Measurements from ENCODE around the gene QPCTL. TPM values are rescaled to one million over a fixed set of nuclear protein-coding genes. Genes with fewer than 3 reads are reported as not detected.
"Not testable (repeated sequence)": the region's sequence is repeated elsewhere in the genome, so short reads cannot be mapped to it uniquely, and the experiment has no call there.

The QPCTL gene
- total RNA-seq, 1 donor from 2014 or later = 21.1 TPM

DNA sequence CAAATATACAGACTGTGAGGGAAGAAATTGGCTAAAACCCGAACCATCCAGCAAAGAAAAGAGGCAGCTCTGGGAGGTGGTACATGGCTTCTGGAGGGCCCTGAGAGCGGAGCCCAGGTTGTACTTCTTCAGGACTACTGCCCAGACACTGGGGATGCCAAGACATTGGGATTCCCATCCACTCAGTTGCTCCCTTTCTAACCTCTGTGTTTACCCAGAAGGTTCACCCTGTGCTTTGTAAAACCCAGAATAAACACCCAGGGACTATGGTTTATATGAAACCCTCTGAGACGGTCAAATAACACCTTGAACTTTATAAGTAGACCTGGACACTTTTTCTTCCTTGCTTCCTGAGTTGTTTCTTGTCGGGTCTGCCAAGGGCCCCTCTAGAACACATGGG lies 50.5 kb downstream of the QPCTL start:
- no peaks in the 10 kb centered on the region for H3K36me3 Mint-ChIP-seq (ENCODE audit: low read depth)
- POLR2A ChIA-PET = no interaction called here
- ATAC-seq (ENCODE audit: low read depth) (no peak), DNase-seq (no peak)
- CTCF ChIA-PET = no interaction called here
- H3K4me3 Mint-ChIP-seq = no peak overlapping the region
- peaks cover 24% of the 10 kb centered on the region for H3K27me3 Mint-ChIP-seq
- no peak overlapping the region for H3K27ac Mint-ChIP-seq
- H3K4me1 Mint-ChIP-seq = no peaks in the 10 kb centered on the region
- TF ChIP-seq, protein P1, sequence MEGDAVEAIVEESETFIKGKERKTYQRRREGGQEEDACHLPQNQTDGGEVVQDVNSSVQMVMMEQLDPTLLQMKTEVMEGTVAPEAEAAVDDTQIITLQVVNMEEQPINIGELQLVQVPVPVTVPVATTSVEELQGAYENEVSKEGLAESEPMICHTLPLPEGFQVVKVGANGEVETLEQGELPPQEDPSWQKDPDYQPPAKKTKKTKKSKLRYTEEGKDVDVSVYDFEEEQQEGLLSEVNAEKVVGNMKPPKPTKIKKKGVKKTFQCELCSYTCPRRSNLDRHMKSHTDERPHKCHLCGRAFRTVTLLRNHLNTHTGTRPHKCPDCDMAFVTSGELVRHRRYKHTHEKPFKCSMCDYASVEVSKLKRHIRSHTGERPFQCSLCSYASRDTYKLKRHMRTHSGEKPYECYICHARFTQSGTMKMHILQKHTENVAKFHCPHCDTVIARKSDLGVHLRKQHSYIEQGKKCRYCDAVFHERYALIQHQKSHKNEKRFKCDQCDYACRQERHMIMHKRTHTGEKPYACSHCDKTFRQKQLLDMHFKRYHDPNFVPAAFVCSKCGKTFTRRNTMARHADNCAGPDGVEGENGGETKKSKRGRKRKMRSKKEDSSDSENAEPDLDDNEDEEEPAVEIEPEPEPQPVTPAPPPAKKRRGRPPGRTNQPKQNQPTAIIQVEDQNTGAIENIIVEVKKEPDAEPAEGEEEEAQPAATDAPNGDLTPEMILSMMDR (IDR thresholded peaks at IDR 0.05) = no peak
- no peaks in the 10 kb centered on the region for H3K9me3 Mint-ChIP-seq
- intact Hi-C loops (cut with micrococcal nuclease) = no loop called here

DNA sequence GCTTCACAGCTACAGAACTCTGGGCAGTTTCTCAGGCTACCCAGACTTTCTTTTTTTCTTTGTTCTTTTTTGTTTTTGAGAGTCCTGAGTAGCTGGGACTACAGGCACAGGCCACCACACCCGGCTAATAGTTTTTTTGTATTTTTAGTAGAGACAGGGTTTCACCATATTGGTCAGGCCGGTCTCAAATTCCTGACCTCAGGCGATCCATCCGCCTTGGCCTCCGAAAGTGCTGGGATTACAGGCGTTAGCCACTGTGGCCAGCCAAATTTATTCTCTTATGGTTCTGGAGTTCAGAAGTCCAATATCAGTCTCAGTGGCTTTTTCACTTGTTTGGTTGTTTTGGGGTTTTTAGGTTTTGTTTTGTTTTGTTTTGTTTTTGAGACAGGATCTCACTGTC lies 53.1 kb downstream of the QPCTL start:
- ATAC-seq (ENCODE audit: low read depth) (no peak), DNase-seq (no peak)
- POLR2A ChIA-PET = no interaction called here
- CTCF ChIA-PET = no interaction called here
- TF ChIP-seq, protein P1 (IDR thresholded peaks at IDR 0.05) = no peak
- H3K27ac Mint-ChIP-seq = no peak overlapping the region
- peaks cover 21% of the 10 kb centered on the region for H3K27me3 Mint-ChIP-seq
- H3K4me1 Mint-ChIP-seq = no peaks in the 10 kb centered on the region
- intact Hi-C loops (cut with micrococcal nuclease) = no loop called here
- H3K4me3 Mint-ChIP-seq = no peak overlapping the region
- no peaks in the 10 kb centered on the region for H3K9me3 Mint-ChIP-seq
- no peaks in the 10 kb centered on the region for H3K36me3 Mint-ChIP-seq (ENCODE audit: low read depth)

DNA sequence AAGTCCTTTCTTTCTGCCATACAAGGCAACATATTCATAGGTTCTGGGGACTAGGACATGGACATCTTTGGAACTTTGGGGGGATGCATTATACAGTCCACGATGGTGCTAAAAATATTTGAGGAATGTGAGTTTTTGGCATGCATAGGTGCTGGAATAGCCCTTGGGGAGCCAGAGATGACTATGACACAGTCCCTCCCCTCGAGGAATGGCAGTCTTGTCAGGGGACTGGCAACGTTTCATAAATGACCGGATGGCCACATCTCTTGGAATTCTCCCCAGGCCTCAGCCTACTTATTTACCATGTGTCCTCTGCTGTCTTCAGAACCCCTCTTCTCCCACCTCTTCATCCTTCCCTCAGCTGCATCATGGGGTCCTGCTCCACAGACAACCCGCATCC lies 54.4 kb downstream of the QPCTL start:
- intact Hi-C loops (cut with micrococcal nuclease) = no loop called here
- Mint-ChIP-seq H3K4me3 (no peak overlapping the region), H3K4me1 (no peaks in the 10 kb centered on the region), H3K27ac (no peak overlapping the region), H3K36me3 (ENCODE audit: low read depth) (no peaks in the 10 kb centered on the region), H3K27me3 (peaks cover 21% of the 10 kb centered on the region), H3K9me3 (no peaks in the 10 kb centered on the region)
- POLR2A ChIA-PET = no interaction called here
- ATAC-seq (ENCODE audit: low read depth) (no peak), DNase-seq (no peak)
- TF ChIP-seq, protein P1 (IDR thresholded peaks at IDR 0.05) = no peak
- CTCF ChIA-PET = no interaction called here

DNA sequence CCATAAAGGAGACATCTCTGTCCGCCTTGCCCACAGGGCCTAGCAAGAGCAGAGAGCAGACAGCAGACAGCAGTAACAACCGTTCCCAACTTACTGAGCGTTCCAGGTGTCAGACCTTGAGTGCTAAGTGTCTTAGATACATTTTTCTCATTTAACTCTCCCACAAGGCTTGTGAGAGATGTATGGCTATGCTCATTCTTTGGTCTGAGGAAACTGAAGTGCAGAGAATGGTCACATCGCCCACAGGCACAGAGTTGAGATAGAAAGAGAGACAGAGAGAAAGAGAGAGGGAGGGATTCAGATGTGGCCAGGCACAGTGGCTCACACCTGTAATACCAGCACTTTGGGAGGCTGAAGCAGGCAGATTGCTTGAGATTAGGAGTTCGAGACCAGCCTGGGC lies 55.0 kb downstream of the QPCTL start:
- Mint-ChIP-seq H3K4me3 (no peak overlapping the region), H3K4me1 (no peaks in the 10 kb centered on the region), H3K27me3 (peaks cover 18% of the 10 kb centered on the region), H3K27ac (no peak overlapping the region), H3K9me3 (no peaks in the 10 kb centered on the region), H3K36me3 (ENCODE audit: low read depth) (no peaks in the 10 kb centered on the region)
- TF ChIP-seq, protein P1 (IDR thresholded peaks at IDR 0.05) = no peak
- no peak for ATAC-seq (ENCODE audit: low read depth)
- DNase-seq = no peak
- ChIA-PET CTCF (no interaction called here), POLR2A (no interaction called here)
- intact Hi-C loops (cut with micrococcal nuclease) = no loop called here

DNA sequence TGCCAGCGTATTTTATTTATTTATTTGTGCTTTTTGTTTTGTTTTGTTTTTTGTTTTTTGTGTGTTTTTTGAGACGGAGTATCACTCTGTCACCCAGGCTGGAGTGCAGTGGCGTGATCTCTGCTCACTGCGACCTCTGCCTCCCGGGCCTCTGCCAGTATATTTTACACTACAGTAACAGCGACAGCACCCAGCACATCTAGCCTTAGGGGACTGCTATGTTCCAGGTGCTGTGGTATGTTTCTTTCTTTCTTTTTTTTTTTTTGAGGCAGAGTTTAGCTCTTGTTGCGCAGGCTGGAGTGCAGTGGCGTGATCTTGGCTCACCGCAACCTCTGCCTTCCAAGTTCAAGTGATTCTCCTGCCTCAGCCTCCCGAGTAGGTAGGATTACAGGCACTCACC lies 59.0 kb downstream of the QPCTL start:
- H3K4me1 Mint-ChIP-seq; H3K27ac Mint-ChIP-seq; intact Hi-C loops (cut with micrococcal nuclease); ATAC-seq (ENCODE audit: low read depth); H3K4me3 Mint-ChIP-seq; H3K36me3 Mint-ChIP-seq (ENCODE audit: low read depth); H3K9me3 Mint-ChIP-seq; DNase-seq; CTCF ChIA-PET; POLR2A ChIA-PET; H3K27me3 Mint-ChIP-seq: not testable (repeated sequence)

DNA sequence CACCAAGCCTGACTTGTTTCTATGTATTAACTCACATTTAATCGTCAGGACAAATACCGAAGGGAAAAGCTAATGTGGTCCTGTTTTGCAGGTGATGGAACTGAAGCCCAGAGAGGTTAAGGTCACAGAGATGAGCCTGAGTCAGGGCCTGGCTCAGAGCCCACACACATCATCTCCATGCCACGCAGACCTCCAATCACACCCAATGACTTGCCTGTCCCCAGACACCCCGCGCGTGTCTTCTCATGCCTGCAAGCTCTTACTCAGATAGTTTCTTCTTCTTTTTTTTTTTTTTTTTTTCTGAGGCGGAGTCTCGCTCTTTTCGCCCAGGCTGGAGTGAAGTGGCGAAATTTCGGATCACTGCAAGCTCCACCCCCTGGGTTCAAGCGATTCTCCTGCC lies 60.2 kb downstream of the QPCTL start:
- H3K9me3 Mint-ChIP-seq = no peaks in the 10 kb centered on the region
- TF ChIP-seq, protein P1 (IDR thresholded peaks at IDR 0.05) = no peak
- POLR2A ChIA-PET = interaction anchor here (0.6 to 0.8 kb wide), 2 partner anchors 16 to 70 kb away, joined by 3 to 4 read pairs; no protein-coding TSS in a partner anchor
- intact Hi-C loops (cut with micrococcal nuclease) = no loop called here
- ATAC-seq (ENCODE audit: low read depth) = no peak
- CTCF ChIA-PET = no interaction called here
- peaks cover 2% of the 10 kb centered on the region for H3K27me3 Mint-ChIP-seq
- no peak overlapping the region for H3K4me3 Mint-ChIP-seq
- no peaks in the 10 kb centered on the region for H3K4me1 Mint-ChIP-seq
- H3K27ac Mint-ChIP-seq = no peak overlapping the region
- DNase-seq = no peak
- no peaks in the 10 kb centered on the region for H3K36me3 Mint-ChIP-seq (ENCODE audit: low read depth)
